ENCODE measurements around the gene SEMA6D. TPM values are rescaled to one million over a fixed set of nuclear protein-coding genes. Genes with fewer than 3 reads are reported as not detected.

The SEMA6D gene
- total and polyA plus RNA-seq, 8 donors: 4.7 to 14.1 (median 6.3) TPM

DNA sequence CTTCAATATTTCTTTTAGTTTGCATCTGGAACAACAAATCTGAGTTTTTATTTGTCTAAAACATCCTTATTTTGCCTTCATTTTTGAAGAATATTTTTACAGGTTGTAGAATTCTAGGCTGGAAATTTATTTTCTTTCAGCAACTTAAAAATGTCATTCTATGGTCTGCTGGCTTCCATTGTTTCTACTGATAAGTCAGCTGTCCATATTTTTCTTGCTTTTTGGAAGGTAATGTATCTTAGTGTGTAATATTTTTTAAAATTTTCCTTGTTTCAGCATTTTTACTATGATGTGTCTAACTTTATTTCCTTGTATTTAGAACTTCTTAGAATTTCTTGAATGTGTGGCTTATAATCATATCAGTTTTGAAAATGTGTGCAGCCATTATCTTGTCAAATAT lies 37.0 kb downstream of the SEMA6D start:
- H3K9me3 ChIP-seq: peaks cover 0 to 6% (median 0%) of the 10 kb centered on the region in 4 donors
- TF ChIP-seq, protein P1, sequence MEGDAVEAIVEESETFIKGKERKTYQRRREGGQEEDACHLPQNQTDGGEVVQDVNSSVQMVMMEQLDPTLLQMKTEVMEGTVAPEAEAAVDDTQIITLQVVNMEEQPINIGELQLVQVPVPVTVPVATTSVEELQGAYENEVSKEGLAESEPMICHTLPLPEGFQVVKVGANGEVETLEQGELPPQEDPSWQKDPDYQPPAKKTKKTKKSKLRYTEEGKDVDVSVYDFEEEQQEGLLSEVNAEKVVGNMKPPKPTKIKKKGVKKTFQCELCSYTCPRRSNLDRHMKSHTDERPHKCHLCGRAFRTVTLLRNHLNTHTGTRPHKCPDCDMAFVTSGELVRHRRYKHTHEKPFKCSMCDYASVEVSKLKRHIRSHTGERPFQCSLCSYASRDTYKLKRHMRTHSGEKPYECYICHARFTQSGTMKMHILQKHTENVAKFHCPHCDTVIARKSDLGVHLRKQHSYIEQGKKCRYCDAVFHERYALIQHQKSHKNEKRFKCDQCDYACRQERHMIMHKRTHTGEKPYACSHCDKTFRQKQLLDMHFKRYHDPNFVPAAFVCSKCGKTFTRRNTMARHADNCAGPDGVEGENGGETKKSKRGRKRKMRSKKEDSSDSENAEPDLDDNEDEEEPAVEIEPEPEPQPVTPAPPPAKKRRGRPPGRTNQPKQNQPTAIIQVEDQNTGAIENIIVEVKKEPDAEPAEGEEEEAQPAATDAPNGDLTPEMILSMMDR (IDR thresholded peaks at IDR 0.05): no peak
- ATAC-seq: no peak
- DNase-seq: no peak
- no peaks in the 10 kb centered on the region for H3K4me1 ChIP-seq
- no peak for FAIRE-seq
- no peak overlapping the region for H3K27ac ChIP-seq
- H3K27me3 ChIP-seq: no peaks in the 10 kb centered on the region
- intact Hi-C loops (cut with DNase I): no loop called here
- no peaks in the 10 kb centered on the region for H3K36me3 ChIP-seq
- no peak overlapping the region for H3K4me3 ChIP-seq

DNA sequence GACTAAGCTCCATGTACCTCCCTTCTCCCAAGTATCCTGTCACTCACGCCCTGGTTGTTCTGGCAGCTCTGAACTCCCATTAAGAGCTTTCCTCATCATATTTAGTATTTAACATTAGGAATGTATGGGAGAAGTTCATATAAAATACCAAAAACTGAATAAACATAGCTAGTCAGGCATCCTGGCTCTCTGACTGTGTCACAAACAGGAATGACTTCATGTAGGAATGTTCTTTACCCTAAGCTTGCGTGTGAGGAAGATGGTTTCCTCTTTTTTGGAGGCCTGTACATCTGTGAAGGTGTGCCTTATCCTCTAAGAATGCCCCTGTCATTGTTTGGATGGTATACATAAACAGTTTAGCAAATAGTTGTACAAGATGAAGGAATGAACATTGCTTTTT lies 38.6 kb downstream of the SEMA6D start:
- FAIRE-seq: no peak

DNA sequence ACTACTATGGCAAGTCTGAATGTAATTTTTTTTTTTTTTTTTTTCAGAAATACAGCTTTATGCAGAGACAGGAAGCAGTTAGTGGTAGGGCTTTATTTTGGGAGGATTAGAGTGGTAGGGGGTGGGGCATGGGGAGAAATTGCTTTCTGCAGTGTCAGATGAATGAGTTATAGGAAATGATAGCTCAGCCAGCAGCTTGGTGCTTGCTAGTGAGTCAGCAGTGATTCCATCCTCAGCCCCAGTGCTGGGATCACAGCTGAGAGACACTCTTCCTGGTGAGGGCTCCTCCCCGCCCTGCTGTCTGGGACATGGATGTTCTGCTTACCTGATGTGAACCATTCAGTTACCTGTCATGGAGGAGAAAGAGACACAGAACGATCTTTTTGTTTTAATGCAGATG lies 39.6 kb downstream of the SEMA6D start:
- no peak for FAIRE-seq
- peak in 2 of 4 donors; percentile 40 to 71 for ATAC-seq

More for the DNA sequence above, 38.6 kb downstream of the SEMA6D start:
- no peaks in the 10 kb centered on the region for H3K27me3 ChIP-seq
- no peak overlapping the region for H3K27ac ChIP-seq
- TF ChIP-seq, protein P1 (IDR thresholded peaks at IDR 0.05): no peak
- H3K4me3 ChIP-seq: no peak overlapping the region
- peaks cover 0 to 6% (median 0%) of the 10 kb centered on the region in 3 donors for H3K36me3 ChIP-seq
- peaks cover 0 to 6% (median 0%) of the 10 kb centered on the region in 4 donors for H3K9me3 ChIP-seq
- DNase-seq (no peak), ATAC-seq (no peak)
- WGBS, 2 donors: 95 to 100% methylated on average over 2 of the region's 2 CpGs
- no peaks in the 10 kb centered on the region for H3K4me1 ChIP-seq
- intact Hi-C loops (cut with DNase I): no loop called here

DNA sequence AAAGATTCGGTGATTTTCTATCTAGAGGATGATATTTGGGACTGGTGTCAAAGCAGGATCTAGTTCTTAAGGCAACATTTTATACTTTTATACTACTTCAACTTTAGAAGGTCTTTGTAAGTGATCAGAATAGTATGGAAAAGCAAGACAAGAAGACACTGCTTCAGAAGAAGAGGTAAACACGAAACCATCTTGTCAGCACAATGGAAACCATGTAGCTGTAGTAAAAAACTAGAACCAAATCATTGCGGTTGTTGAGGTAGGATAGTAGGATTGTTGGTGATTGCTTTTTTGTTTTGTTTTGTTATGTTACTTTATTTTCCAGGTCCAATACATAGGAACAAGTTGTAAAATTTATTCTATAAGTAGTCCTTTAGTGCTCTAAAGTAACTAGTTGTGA lies 40.0 kb downstream of the SEMA6D start:
- ATAC-seq: no peak
- FAIRE-seq: no peak
- DNase-seq: no peak
- H3K4me1 ChIP-seq: no peaks in the 10 kb centered on the region
- H3K27ac ChIP-seq: no peak overlapping the region
- TF ChIP-seq, protein P1 (IDR thresholded peaks at IDR 0.05): no peak
- H3K36me3 ChIP-seq: peaks cover 0 to 16% (median 0%) of the 10 kb centered on the region in 3 donors
- H3K27me3 ChIP-seq: no peaks in the 10 kb centered on the region
- 63 to 94% methylated on average over 3 of the region's 3 CpGs for WGBS, 2 donors
- H3K9me3 ChIP-seq: peaks cover 0 to 6% (median 0%) of the 10 kb centered on the region in 4 donors
- intact Hi-C loops (cut with DNase I): no loop called here
- H3K4me3 ChIP-seq: no peak overlapping the region

More for the DNA sequence above, 39.6 kb downstream of the SEMA6D start:
- H3K27ac ChIP-seq: no peak overlapping the region
- no peak for DNase-seq
- no peaks in the 10 kb centered on the region for H3K27me3 ChIP-seq
- WGBS, 2 donors: 92 to 96% methylated on average over 2 of the region's 2 CpGs
- no peaks in the 10 kb centered on the region for H3K4me1 ChIP-seq
- H3K9me3 ChIP-seq: peaks cover 0 to 6% (median 0%) of the 10 kb centered on the region in 4 donors
- TF ChIP-seq, protein P1 (IDR thresholded peaks at IDR 0.05): no peak
- H3K4me3 ChIP-seq: no peak overlapping the region
- intact Hi-C loops (cut with DNase I): no loop called here
- peaks cover 0 to 12% (median 0%) of the 10 kb centered on the region in 3 donors for H3K36me3 ChIP-seq

DNA sequence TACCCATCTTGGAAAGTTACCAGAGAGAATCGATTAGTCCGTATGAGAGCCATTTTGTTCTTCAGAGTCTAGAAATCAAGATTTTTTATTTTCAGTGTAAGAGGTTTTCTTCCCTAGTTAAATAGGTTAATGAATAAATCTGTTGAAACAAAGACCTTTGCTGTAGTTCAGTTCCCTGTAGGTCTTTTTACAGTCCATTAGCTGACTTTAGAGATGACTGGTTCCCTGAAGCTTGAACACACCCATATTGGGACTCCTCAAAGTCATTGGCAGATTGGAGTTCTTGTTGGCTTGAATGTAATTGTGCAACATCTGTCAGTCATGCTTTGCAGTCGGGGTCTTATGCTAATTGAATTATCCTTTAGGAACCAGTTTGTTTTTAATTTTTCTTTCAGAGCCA lies 45.3 kb downstream of the SEMA6D start:
- intact Hi-C loops (cut with DNase I): no loop called here
- ATAC-seq (no peak), FAIRE-seq (no peak), DNase-seq (no peak)
- no peaks in the 10 kb centered on the region for H3K4me1 ChIP-seq
- no peak overlapping the region for H3K27ac ChIP-seq
- H3K4me3 ChIP-seq: no peak overlapping the region
- peaks cover 0 to 64% (median 0%) of the 10 kb centered on the region in 3 donors for H3K36me3 ChIP-seq
- 90 to 92% methylated on average over 3 of the region's 3 CpGs for WGBS, 2 donors
- H3K9me3 ChIP-seq: no peaks in the 10 kb centered on the region
- H3K27me3 ChIP-seq: no peaks in the 10 kb centered on the region
- TF ChIP-seq, protein P1 (IDR thresholded peaks at IDR 0.05): no peak
